Right lung (tissue), 5 donors: Measurements from ENCODE around the gene SEMA6B. TPM values are rescaled to one million over a fixed set of nuclear protein-coding genes. Genes with fewer than 3 reads are reported as not detected.
"Not testable (repeated sequence)": the region's sequence is repeated elsewhere in the genome, so short reads cannot be mapped to it uniquely, and the experiment has no call there.

Experiments
- DNase-seq, 2 donors: peaks; one replicate each; pipeline ENCODE4 v3.0.0-alpha.2; 2013
- polyA plus RNA-seq, 5 donors: library from polyadenylated mRNA; unstranded; fragments of 120-200 nt; gene quantifications; one replicate each; pipeline versions ENCODE4 v1.2.1 to v1.2.3, GENCODE V29; 2013; ENCODE audit warnings: inconsistent platforms in 1 of 5, low replicate concordance in 1 of 5; ENCODE audit not compliant: insufficient read length in 5 of 5, insufficient read depth in 1 of 5

Gene SEMA6B
- polyA plus RNA-seq, 5 donors = 2.1 to 5.2 (median 2.8) TPM

- no peak for DNase-seq
Observed at GRCh38 chr19:4528843-4529242, 30.6 kb downstream of the SEMA6B start.

- DNase-seq = not testable (repeated sequence)
Observed at GRCh38 chr19:4527377-4527776, 32.1 kb downstream of the SEMA6B start.

- DNase-seq = no peak
Observed at GRCh38 chr19:4525563-4526002, 33.9 kb downstream of the SEMA6B start.

GRCh38 chr19:4524808-4525562, 34.5 kb downstream of the SEMA6B start:
- DNase-seq = no peak

GRCh38 chr19:4523306-4524110, 36.0 kb downstream of the SEMA6B start:
- DNase-seq = no peak

GRCh38 chr19:4522291-4523002, 37.0 kb downstream of the SEMA6B start:
- DNase-seq = no peak

GRCh38 chr19:4521888-4522242, 37.6 kb downstream of the SEMA6B start:
- DNase-seq = no peak

- no peak for DNase-seq
Observed at GRCh38 chr19:4521170-4521887, 38.2 kb downstream of the SEMA6B start.

- DNase-seq = no peak
Observed at GRCh38 chr19:4519521-4520277, 39.8 kb downstream of the SEMA6B start.

GRCh38 chr19:4519172-4519496, 40.4 kb downstream of the SEMA6B start:
- DNase-seq = no peak

- no peak for DNase-seq
Observed at GRCh38 chr19:4518345-4519171, 40.9 kb downstream of the SEMA6B start, which contains the start of gene PLIN4. Gene PLIN4, minus strand, starts transcription at chr19:4518486. Its CDS starts 214 bp downstream, at chr19:4518272.

GRCh38 chr19:4517451-4518057, 41.9 kb downstream of the SEMA6B start:
- no peak for DNase-seq

- DNase-seq = no peak
Observed at GRCh38 chr19:4516939-4517300, 42.6 kb downstream of the SEMA6B start.

GRCh38 chr19:4516199-4516938, 43.1 kb downstream of the SEMA6B start:
- DNase-seq = no peak

GRCh38 chr19:4515732-4516131, 43.8 kb downstream of the SEMA6B start:
- DNase-seq = no peak

GRCh38 chr19:4513248-4513647, 46.2 kb downstream of the SEMA6B start:
- no peak for DNase-seq

GRCh38 chr19:4512070-4512469, 47.4 kb downstream of the SEMA6B start:
- DNase-seq = no peak

GRCh38 chr19:4511300-4512054, 48.0 kb downstream of the SEMA6B start:
- DNase-seq = no peak
